HG03469 (cell line): Measurements from ENCODE around the gene WDR20.
A peak's percentile ranks its signal among the peaks of the same experiment; 100 is the strongest.
"Not testable (repeated sequence)": the region's sequence is repeated elsewhere in the genome, so short reads cannot be mapped to it uniquely, and the experiment has no call there.

Experiments used
- ATAC-seq: cut with Tn5 transposase; IDR thresholded peaks from one replicate; pipeline ENCODE4 v1.9.1; 2021; ENCODE audit warnings: mild to moderate bottlenecking, moderate library complexity, moderate number of reproducible peaks; ENCODE audit not compliant: unreplicated experiment

The WDR20 gene

GRCh38 chr14:102126807-102127455 is 12.8 kb upstream of the WDR20 start:
- ATAC-seq: no peak

DNA sequence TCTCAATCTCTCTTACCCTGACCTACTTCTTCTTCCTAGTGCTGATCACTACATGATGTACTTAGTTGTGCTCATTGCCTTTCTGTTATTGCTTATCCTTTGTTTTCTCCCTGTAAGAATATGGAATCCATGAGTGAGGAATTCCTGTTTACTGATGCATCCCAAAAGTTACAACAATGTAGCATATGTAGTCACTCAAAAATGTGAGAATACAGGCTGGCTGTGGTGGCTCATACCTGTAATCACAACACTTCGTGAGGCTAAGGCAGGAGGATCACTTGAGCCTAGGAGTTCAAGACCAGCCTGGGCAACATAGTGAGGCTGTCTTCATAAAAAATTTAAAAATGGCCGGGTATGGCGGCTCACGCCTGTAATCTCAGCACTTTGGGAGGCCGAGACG is 8.0 kb upstream of the WDR20 start:
- ATAC-seq: no peak

GRCh38 chr14:102134021-102134420 is 5.7 kb upstream of the WDR20 start:
- not testable (repeated sequence) for ATAC-seq

DNA sequence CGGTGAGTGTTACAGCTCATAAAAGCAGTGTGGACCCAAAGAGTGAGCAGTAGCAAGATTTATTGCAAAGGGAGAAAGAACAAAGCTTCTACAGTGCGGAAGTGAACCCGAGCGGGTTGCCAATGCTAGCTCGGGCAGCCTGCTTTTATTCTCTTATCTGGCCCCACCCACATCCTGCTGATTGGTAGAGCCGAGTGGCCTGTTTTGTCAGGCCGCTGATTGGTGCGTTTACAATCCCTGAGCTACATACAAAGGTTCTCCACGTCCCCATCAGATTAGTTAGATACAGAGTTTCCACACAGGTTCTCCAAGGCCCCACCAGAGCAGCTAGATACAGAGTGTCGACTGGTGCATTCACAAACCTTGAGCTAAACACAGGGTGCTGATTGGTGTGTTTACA is 5.0 kb upstream of the WDR20 start:
- not testable (repeated sequence) for ATAC-seq

DNA sequence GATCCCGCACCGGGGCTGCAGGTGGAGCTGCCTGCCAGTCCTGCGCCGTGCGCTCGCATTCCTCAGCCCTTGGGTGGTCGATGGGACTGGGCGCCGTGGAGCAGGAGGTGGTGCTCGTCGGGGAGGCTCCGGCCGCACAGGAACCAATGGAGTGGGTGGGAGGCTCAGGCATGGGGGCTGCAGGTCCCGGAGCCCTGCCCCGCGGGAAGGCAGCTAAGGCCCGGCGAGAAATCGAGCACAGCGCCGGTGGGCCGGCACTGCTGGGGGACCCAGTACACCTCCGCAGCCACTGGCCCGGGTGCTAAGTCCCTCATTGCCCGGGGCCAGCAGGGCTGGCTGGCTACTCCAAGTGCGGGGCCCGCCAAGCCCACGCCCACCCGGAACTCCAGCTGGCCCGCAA is 4.2 kb upstream of the WDR20 start:
- ATAC-seq: not testable (repeated sequence)

DNA sequence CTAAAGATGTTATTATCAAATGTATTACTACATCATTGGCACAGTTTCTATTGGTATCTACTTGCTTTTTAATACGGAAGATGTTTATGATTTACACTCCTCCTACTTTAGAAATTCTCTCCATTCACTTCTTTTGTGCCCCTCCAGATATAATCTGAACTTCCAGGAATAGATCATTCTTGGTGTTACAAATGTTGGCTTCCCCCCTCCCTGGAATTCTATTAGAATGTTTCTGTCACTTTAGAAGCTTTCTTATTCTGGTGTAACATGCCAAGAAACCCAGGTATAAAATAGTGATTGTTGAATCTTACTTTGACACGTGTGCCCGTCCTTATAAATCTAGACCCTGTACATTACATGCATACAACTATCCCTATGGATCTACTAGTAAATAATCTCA is 1.2 kb upstream of the WDR20 start:
- ATAC-seq: no peak

DNA sequence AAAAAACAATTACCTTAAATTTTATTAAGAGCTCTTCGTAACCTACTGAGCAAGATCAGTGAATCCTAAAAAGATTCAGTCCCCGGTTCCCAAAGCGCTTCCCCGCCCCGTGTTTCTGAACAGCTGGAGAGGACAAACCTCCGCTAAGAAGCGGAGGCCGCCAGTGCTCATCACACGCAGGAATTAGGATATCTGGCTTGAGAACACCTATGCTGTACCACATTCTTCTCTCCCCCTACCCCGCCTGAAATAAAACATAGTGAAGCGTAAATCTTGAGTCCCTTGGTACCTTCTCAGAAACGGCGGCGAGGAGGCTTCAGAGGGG is 774 bp upstream of the WDR20 start:
- no peak for ATAC-seq

GRCh38 chr14:102140027-102140749 is 491 bp downstream of the WDR20 start:
- ATAC-seq: peak; percentile 8

DNA sequence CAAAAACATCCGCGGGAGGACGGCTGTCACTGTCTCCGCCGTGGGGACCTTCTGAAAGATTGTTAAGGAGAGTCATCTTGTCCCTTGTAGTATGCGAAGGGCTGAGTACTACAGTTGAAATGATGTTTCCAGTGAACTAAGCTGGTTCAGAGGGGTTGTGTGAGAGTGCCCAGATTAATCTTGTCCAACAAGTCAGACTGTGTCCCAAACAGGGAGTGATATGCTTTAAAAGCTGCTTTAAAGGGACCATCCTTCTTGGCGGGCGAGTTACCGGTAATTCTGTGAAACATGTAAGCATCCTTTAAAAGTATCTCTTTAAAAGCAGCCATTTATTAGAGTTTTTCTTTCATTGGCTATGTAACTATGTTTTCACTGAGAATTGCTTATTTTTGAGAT is 1.1 kb downstream of the WDR20 start:
- ATAC-seq: no peak

DNA sequence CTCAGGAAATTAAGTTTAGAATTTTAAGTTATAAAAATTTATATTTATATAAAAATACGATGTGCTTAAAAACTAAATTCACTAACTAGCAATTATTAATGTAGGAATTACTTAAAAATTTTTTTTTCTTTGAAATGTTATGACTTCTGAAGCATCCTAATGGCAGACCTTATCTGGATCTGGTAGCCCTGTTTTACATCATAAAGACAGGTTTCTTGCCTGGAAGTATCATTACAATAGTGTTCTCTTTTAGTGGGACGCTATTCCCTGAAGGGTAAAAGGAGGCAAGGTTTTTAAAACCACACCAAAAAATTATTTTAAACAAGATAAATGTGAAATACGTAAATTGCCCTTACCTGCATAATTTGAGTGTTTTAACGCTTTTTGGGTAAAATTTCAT is 2.1 kb downstream of the WDR20 start:
- ATAC-seq: no peak

GRCh38 chr14:102144914-102145313 is 5.2 kb downstream of the WDR20 start:
- no peak for ATAC-seq

GRCh38 chr14:102145395-102145794 is 5.7 kb downstream of the WDR20 start:
- no peak for ATAC-seq

DNA sequence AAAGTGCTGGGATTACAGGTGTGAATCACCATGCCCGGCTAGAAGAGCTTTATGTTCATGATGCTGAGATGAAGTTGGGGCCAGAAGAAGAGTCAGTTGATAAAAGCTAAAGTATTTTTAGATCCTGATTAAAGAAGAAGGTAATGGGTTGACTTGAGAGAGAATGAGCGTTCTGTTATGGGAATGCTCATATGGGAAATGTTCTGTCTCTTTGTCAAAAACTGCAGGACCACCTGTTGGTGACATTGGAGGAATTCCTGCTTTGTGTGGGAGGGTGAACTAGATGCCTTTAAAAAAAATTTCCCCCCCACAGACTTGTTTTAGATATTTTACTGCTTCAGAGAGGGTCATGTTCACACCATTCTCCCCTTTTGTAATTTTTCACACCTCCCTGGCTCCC is 6.7 kb downstream of the WDR20 start:
- ATAC-seq: no peak

DNA sequence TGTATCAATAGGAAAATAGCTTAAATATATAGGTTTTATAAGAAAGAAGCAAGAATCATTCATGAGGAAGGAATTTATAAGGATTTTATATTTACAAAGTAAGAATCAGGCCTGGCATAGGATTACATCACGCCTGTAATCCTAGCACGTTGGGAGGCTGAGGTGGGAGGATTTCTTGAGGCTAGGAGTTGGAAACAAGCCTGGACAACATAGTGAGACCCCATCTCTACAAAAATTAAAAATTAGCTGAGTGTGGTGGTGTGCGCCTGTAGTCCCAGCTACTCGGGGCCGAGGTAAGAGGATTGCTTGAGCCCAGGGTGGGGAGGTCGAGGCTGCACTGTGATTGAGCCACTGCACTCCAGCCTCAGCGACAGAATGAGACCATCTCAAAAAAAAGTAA is 10.4 kb downstream of the WDR20 start:
- no peak for ATAC-seq

DNA sequence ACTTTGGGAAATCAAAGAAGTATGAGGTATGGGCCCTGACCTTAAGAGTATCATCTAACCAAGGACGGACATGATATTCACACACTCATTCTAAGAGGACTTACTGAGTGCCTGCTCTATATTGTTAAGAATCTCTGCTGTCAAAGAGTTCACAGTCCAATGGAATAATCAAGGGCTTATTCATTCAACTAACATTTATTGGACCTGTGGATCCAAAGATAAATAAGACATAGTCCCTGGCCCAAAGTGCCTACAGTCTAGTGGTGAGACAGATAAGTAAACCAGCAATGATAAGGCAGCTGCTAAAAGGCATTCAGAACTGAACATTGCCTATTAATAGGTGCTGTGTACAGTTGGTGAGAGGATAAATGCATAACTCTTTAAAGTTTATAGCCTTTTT is 11.0 kb downstream of the WDR20 start:
- ATAC-seq: no peak

DNA sequence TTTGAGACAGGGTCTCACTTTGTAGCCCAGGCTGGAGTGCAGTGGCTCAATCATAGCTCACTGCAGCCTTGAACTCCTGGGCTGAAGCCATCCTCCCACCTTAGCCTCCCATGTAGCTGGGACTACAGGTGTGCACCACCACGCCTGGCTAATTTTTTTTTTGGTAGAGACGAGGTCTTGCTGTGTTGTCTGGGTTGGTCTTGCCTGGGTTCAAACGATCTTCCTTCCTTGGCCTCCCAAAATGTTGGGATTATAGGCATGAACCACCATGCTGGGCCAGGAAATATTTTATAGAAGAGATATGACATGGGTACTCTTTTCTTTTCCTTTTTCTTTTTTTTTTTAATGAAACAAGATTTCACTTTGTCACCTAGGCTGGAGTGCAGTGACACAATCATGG is 11.7 kb downstream of the WDR20 start:
- ATAC-seq: not testable (repeated sequence)

DNA sequence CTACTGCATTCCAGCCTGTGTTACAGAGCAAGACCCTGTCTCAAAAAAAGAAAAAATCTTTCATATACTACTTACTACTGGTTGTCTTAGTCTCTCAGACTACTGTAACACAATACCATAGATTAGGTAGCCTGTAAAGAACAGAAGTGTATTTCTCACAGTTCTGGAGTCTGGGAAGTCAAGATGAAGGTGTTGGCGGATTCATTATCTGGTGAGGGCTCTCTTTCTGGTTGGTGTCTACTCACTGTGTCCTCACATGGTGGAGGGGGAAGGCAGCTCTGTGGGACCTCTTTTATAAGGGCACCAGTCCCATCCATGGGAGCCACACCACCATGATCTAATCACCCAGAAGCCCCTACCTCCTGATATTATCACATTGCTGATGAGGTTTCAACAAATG is 14.4 kb downstream of the WDR20 start:
- no peak for ATAC-seq

GRCh38 chr14:102154821-102155549 is 15.3 kb downstream of the WDR20 start:
- ATAC-seq: no peak

GRCh38 chr14:102157346-102157745 is 17.6 kb downstream of the WDR20 start:
- no peak for ATAC-seq

GRCh38 chr14:102158797-102159196 is 19.1 kb downstream of the WDR20 start:
- ATAC-seq: no peak

DNA sequence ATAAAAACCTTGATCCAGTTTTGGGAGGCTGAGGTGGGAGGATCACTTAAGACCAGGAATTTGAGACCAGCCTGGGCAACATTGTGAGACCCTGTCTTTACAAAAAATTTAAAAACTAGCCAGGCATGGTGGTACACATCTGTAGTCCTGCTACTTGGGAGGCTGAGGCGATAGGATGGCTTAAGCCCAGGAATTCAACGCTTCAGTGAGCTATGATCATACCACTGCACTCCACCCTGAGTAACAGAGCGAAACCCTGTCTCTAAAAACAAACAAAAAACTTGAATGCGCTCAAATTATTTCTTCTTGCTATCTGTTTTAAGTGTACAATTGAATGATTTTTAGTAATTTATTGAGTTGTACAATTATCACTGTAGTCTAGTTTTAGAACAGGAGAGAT is 20.1 kb downstream of the WDR20 start:
- no peak for ATAC-seq

DNA sequence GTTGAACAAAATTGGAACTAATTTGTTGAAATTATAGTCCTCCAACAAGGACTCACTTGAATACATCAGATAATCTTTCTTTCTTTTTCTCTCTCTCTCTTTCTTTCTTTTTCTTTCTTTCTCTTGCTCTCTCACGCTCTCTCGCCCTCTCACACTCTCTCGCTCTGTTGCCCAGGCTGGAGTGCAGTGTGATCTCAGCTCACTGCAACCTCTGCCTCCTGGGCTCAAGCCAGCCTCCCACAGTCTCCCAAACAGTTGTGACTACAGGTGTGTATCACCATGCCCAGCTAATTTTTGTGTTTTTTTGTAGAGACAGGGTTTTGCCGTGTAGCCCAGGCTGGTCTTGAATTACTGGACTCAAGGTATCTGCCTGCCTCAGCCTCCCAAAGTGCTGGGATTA is 22.8 kb downstream of the WDR20 start:
- ATAC-seq: no peak
